BE2C (cell line): ENCODE data around the gene CPS1.

ENCODE experiments used
- DNase-seq: peaks from one replicate; pipeline ENCODE4 v3.0.0-alpha.2; 2020
- H3K27me3 ChIP-seq: fragments of 250-450 bp; sonication (Bioruptor Pico); 2 replicates; pipeline ENCODE4 v1.5.1; 2020; ENCODE audit warnings: mild to moderate bottlenecking
- H3K36me3 ChIP-seq: fragments of 250-450 bp; sonication (Bioruptor Pico); 2 replicates; pipeline ENCODE4 v1.5.1; 2020; ENCODE audit warnings: mild to moderate bottlenecking
- H3K4me1 ChIP-seq: fragments of 250-450 bp; sonication (Bioruptor Pico); 2 replicates; pipeline ENCODE4 v1.5.1; 2020
- H3K4me3 ChIP-seq: 2 replicates; pipeline ENCODE4 v1.5.1; 2011; ENCODE audit warnings: low read depth, low read length
- H3K9me3 ChIP-seq: fragments of 250-450 bp; sonication (Bioruptor Pico); 2 replicates; pipeline ENCODE4 v1.5.1; 2020
- CTCF ChIP-seq: IDR thresholded peaks from 2 replicates; pipeline ENCODE4 v1.5.1; 2012; ENCODE audit warnings: mild to moderate bottlenecking, low read depth, low read length

CPS1 gene

GRCh38 chr2:210599476-210599875, 43.1 kb downstream of the CPS1 start:
- Histone ChIP-seq H3K4me3 (no peak overlapping the region), H3K9me3 (no peaks in the 10 kb centered on the region), H3K4me1 (no peaks in the 10 kb centered on the region), H3K36me3 (no peaks in the 10 kb centered on the region), H3K27me3 (no peaks in the 10 kb centered on the region)
- no peak for TF ChIP-seq CTCF
- no peak for DNase-seq

- Histone ChIP-seq H3K4me3 (no peak overlapping the region), H3K4me1 (no peaks in the 10 kb centered on the region), H3K27me3 (no peaks in the 10 kb centered on the region), H3K9me3 (no peaks in the 10 kb centered on the region), H3K36me3 (no peaks in the 10 kb centered on the region)
- no peak for TF ChIP-seq CTCF
- no peak for DNase-seq
Measured at GRCh38 chr2:210604666-210605065, 48.3 kb downstream of the CPS1 start.

DNA sequence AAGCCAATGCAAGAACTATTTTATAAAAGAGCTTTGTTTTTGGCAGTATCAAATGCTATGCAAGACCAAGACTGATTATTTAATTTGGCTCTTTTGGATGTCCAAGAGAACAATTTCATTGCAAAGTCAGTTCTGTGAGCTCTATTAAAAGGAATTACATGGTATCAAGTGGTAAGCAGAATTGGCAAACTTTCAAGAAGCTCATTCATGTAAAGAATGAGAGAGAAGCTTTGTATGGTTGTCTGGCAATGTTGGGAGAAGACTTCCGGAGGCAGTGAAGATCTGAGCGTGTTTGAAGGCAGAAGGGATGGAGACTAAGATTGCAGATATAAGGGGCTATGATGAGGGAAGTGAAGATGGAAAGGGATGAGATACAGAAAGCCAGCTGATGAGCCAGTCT, 49.6 kb downstream of the CPS1 start:
- DNase-seq, result no peak
- Histone ChIP-seq H3K27me3 (no peaks in the 10 kb centered on the region), H3K4me1 (no peaks in the 10 kb centered on the region), H3K9me3 (no peaks in the 10 kb centered on the region), H3K36me3 (no peaks in the 10 kb centered on the region), H3K4me3 (no peak overlapping the region)
- TF ChIP-seq CTCF, result no peak

DNA sequence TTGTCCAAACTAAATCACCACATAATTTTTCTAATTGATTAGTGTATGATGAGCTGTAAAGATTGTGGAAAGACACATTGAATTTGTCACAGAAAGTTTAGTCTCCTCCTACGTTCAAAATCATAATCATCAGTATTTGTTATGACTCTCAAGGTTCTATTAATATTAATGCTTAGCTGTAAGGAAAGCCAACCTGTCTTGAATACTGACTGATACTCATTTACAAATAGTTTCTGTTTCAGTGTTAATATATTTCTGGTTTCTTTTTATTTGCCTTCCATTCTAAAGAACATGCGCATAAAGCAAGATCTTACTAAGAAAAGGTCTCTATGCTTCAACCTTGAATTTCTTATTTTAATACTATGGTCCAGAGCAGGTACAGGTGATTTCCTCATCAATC, 55.1 kb downstream of the CPS1 start:
- Histone ChIP-seq H3K36me3 (no peaks in the 10 kb centered on the region), H3K9me3 (no peaks in the 10 kb centered on the region), H3K4me1 (no peaks in the 10 kb centered on the region), H3K4me3 (no peak overlapping the region), H3K27me3 (no peaks in the 10 kb centered on the region)
- DNase-seq, result no peak
- no peak for TF ChIP-seq CTCF

GRCh38 chr2:210616074-210616473, 59.7 kb downstream of the CPS1 start:
- H3K36me3 ChIP-seq, result no peaks in the 10 kb centered on the region
- no peaks in the 10 kb centered on the region for H3K4me1 ChIP-seq
- no peak for DNase-seq
- H3K9me3 ChIP-seq, result no peaks in the 10 kb centered on the region
- TF ChIP-seq CTCF, result no peak
- H3K27me3 ChIP-seq, result no peaks in the 10 kb centered on the region
- H3K4me3 ChIP-seq, result no peak overlapping the region

DNA sequence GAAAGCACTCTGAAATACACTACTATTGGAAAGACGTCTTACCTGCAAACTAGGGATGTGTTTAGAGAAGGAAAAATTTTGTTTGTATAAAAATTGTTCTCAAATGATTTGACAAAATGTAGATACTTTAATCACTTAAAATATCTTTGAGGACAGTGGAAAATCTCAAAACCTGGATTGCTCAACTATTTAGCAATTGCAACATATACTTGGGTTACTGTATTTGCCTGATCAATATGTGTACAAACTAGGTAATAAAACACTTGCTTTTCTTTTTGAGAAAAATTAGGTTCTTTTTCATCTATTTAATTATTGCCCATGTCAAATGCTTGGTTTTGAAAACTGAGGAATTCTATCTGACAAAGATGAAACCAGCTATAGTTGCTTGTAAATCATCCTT, 60.9 kb downstream of the CPS1 start:
- Histone ChIP-seq H3K4me3 (no peak overlapping the region), H3K4me1 (no peaks in the 10 kb centered on the region), H3K27me3 (no peaks in the 10 kb centered on the region), H3K36me3 (no peaks in the 10 kb centered on the region), H3K9me3 (no peaks in the 10 kb centered on the region)
- no peak for TF ChIP-seq CTCF
- DNase-seq, result no peak
